MM.1S (cell line): Measurements from ENCODE around the gene NCBP2.

Experiments used
- CTCF ChIP-seq: fragments of 300-600 bp; sonication (generic); IDR thresholded peaks from 2 replicates; pipeline ENCODE4 v1.5.1; 2016; ENCODE audit warnings: antibody characterized with exemption, low read length, mixed read lengths
- EZH2 ChIP-seq: fragments of 300-600 bp; sonication (generic); optimal IDR thresholded peaks from 2 replicates; pipeline ENCODE3; 2017; ENCODE audit warnings: low read depth, mild to moderate bottlenecking, antibody characterized with exemption, low read length, mixed read lengths
- EZH2phosphoT487 ChIP-seq: fragments of 300-600 bp; sonication (generic); IDR thresholded peaks from 2 replicates; pipeline ENCODE4 v1.6.1; 2018; ENCODE audit warnings: antibody characterized with exemption, low read length

GRCh38 chr3:196966526-196967401 is 24.4 kb upstream of the NCBP2 start:
- TF ChIP-seq CTCF (no peak), EZH2 (no peak), EZH2phosphoT487 (no peak)
